Transverse colon (tissue), 4 donors: ENCODE measurements around the gene SF3B4. TPM values are rescaled to one million over a fixed set of nuclear protein-coding genes. Genes with fewer than 3 reads are reported as not detected.

Source experiments
- DNase-seq: peaks from one replicate; pipeline ENCODE4 v3.0.0-alpha.2; 2019
- H3K27ac ChIP-seq, 4 donors: fragments of 200-600 bp; sonication (generic); 2 replicates each; pipeline ENCODE4 v1.5.1; 2016 to 2018; ENCODE audit warnings: inconsistent platforms in 4 of 4
- H3K27me3 ChIP-seq: fragments of 200-600 bp; sonication (generic); 2 replicates; pipeline ENCODE4 v1.5.1; 2017; ENCODE audit warnings: inconsistent platforms
- H3K36me3 ChIP-seq, 4 donors: fragments of 200-600 bp; sonication (generic); 2 replicates each; pipeline ENCODE4 v1.5.1; 2017 to 2019; ENCODE audit warnings: inconsistent platforms in 4 of 4
- H3K4me1 ChIP-seq, 4 donors: fragments of 200-600 bp; sonication (generic); 2 replicates each; pipeline ENCODE4 v1.5.1; 2017 to 2020; ENCODE audit warnings: inconsistent platforms in 4 of 4
- H3K4me3 ChIP-seq, 4 donors: fragments of 200-600 bp; sonication (generic); 1 replicate in 1 of 4; 2 replicates in 3 of 4; pipeline versions ENCODE4 v1.5.1 to v1.6.1; 2017 to 2019; ENCODE audit warnings: inconsistent platforms in 4 of 4
- H3K9me3 ChIP-seq, 2 donors: fragments of 200-600 bp; sonication (generic); 2 replicates each; pipeline ENCODE4 v1.5.1; 2017 to 2019; ENCODE audit warnings: inconsistent platforms in 2 of 2
- EP300 ChIP-seq: sonication (generic); formaldehyde crosslinking; IDR thresholded peaks from one replicate; pipeline ENCODE4 v1.6.1; 2017; ENCODE audit warnings: antibody characterized with exemption, low read depth
- POLR2A ChIP-seq: fragments of 450-650 bp; IDR thresholded peaks from one replicate; pipeline ENCODE4 v1.6.1; 2016; ENCODE audit warnings: antibody characterized with exemption, mild to moderate bottlenecking, moderate library complexity
- POLR2AphosphoS5 ChIP-seq, 3 donors: sonication (generic); formaldehyde crosslinking; IDR thresholded peaks; one replicate each; pipeline ENCODE4 v1.6.1; 2016; ENCODE audit warnings: antibody characterized with exemption in 3 of 3
- WGBS, 2 donors: methylation state at CpG; one replicate each; pipeline ENCODE4 v1.1.5; 2018; ENCODE audit warnings: low coverage in 1 of 2; 5-methylcytosine and 5-hydroxymethylcytosine counted together
- in situ Hi-C, 4 donors: fragments of 200-750 bp; cut with MboI; loops; one replicate each; pipeline versions ENCODE4 v1.15.0 to v1.15.1; 2017; ENCODE audit warnings: low sequenced_read_pairs in 3 of 4, low pct_ligation_motif_present in 1 of 4, low pct_unique_long_range_greater_than_20kb in 1 of 4
- intact Hi-C: fragments of 100-400 bp; cut with DNase I; formaldehyde crosslinking; loops from one replicate; pipeline ENCODE4 v1.15.1; 2023; ENCODE audit warnings: low total_unique reads
- total RNA-seq, 4 donors: library from RNA; depleted of rRNA; stranded (reverse); fragments of >200 nt; gene quantifications; one replicate each; pipeline ENCODE4 v1.1.0, GENCODE V29; 2016
- TF ChIP-seq, protein P1 (sequence below), 5 experiments: fragments of 200-600 bp in 3 of 5; fragments of 450-650 bp in 2 of 5; sonication (generic) in 3 of 5; IDR thresholded peaks; 1 replicate in 2 of 5; 2 replicates in 3 of 5; pipeline ENCODE4 v1.5.1; 2016 to 2017; ENCODE audit warnings: antibody characterized with exemption in 5 of 5, inconsistent platforms in 3 of 5, mild to moderate bottlenecking in 2 of 5, moderate library complexity in 1 of 5

Gene SF3B4
- total RNA-seq, 4 donors from 2014 or later = 32.4 to 78.6 (median 46.2) TPM

DNA sequence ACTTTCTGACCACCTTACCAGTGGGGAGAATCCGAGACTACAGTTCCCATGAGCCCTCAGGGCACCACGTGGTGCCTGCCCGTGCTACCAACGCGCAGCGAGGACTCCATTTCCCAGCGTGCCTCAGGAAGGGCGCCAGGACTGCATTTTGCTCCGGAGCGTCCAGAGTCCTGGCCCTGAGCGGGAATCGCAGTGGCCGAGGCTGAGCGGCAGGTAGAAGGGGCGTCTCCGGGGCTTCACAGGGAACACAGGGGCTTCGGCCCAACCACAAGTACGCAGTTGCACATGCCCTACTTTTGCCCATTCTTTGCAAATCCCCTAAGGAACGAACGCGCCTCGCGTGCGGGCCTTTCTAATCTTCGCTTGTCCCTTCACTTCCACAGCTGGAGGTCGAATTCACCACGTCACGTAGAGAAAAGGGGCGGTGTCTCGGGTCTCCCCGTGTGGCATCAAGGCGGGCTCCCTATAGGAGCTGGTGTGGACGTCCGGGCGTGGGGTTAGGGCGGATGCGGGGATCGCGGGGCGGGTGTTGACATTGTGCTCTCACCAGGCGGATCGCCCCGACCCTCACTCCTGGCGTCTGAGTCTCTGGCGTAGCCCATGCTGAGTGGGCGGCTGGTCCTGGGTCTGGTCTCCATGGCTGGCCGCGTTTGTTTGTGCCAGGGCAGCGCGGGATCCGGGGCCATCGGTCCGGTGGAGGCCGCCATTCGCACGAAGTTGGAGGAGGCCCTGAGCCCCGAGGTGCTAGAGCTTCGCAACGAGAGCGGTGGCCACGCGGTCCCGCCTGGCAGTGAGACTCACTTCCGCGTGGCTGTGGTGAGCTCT, 27.9 kb downstream of the SF3B4 start, which contains the start of gene BOLA1:
TSS of gene BOLA1 (plus strand) at position 109 of the 825 bp plus-strand sequence. CDS start at position 601, 492 bp downstream.
- Histone ChIP-seq H3K9me3 (no peaks in the 10 kb centered on the region), H3K4me3 (peak within 1 kb of the TSS; percentile 42 to 73 (median 46)), H3K36me3 (no peaks in the 10 kb centered on the region), H3K27ac (peak within 1 kb of the TSS; percentile 87 to 91 (median 89)), H3K27me3 (no peaks in the 10 kb centered on the region), H3K4me1 (peaks cover 3 to 9% (median 7%) of the 10 kb centered on the region in 4 donors)
- DNase-seq = peak; percentile 94
- 12% methylated on average over 51 of the region's 65 CpGs; no CpG with 5 or more reads in 1 of the 2 donors for WGBS, 2 donors
- in situ Hi-C loops = no loop called here
- intact Hi-C loops = no loop called here
- TF ChIP-seq POLR2A (peak; percentile 84), POLR2AphosphoS5 (IDR thresholded peaks at IDR 0.05) (peak; percentile 95), EP300 (no peak)

DNA sequence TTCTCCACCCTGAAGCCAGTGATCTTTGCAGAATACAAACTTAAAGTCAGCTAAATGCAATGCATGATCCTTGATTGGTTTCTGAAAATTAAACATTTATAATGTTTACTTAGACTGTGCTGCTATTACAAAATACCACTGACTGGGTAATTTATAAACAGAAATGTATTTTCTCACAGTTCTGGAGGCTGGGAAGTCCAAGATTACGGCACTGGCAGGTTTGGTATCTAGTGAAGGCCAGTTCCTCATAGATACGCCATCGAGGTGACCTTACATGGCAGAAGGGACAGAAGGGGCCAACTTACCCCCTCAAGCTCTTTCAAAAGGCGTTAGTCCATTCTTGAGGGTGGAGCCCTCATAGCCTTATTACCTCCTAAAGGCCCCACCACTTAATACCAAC, 31.0 kb downstream of the SF3B4 start:
- no peak for DNase-seq
- WGBS, 2 donors = 83 to 94% methylated on average over 3 to 4 of the region's 4 CpGs
- H3K4me3 ChIP-seq = no peak overlapping the region
- intact Hi-C loops (no loop called here), in situ Hi-C loops (no loop called here)
- H3K36me3 ChIP-seq = no peaks in the 10 kb centered on the region
- H3K27ac ChIP-seq = no peak overlapping the region
- no peaks in the 10 kb centered on the region for H3K27me3 ChIP-seq
- H3K4me1 ChIP-seq = peaks cover 3 to 9% (median 7%) of the 10 kb centered on the region in 4 donors
- H3K9me3 ChIP-seq = no peaks in the 10 kb centered on the region
- TF ChIP-seq EP300 = no peak
- no peak for TF ChIP-seq POLR2A
- TF ChIP-seq POLR2AphosphoS5 (IDR thresholded peaks at IDR 0.05) = no peak
- TF ChIP-seq, protein P1, sequence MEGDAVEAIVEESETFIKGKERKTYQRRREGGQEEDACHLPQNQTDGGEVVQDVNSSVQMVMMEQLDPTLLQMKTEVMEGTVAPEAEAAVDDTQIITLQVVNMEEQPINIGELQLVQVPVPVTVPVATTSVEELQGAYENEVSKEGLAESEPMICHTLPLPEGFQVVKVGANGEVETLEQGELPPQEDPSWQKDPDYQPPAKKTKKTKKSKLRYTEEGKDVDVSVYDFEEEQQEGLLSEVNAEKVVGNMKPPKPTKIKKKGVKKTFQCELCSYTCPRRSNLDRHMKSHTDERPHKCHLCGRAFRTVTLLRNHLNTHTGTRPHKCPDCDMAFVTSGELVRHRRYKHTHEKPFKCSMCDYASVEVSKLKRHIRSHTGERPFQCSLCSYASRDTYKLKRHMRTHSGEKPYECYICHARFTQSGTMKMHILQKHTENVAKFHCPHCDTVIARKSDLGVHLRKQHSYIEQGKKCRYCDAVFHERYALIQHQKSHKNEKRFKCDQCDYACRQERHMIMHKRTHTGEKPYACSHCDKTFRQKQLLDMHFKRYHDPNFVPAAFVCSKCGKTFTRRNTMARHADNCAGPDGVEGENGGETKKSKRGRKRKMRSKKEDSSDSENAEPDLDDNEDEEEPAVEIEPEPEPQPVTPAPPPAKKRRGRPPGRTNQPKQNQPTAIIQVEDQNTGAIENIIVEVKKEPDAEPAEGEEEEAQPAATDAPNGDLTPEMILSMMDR (IDR thresholded peaks at IDR 0.05) = no peak

DNA sequence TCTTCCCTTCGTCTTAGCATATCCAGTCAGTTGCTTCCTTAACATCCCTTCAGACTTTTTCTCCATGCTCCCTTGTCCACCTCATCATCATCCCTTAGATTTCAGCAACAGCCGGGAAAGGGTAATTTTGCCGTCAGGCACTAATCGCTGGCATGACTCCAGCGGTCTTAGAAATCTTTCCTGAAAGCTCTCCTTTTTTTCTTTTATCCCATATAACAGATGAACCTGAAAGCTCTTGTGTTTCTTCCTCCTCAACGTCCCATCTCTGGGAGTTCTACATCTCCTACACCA, 38.7 kb downstream of the SF3B4 start:
- peak overlapping the region in 3 of 4 donors; percentile 41 to 61 (median 61) for H3K4me3 ChIP-seq
- H3K27me3 ChIP-seq = no peaks in the 10 kb centered on the region
- intact Hi-C loops (no loop called here), in situ Hi-C loops (no loop called here)
- no peak for TF ChIP-seq POLR2A
- no peak for TF ChIP-seq POLR2AphosphoS5 (IDR thresholded peaks at IDR 0.05)
- TF ChIP-seq, protein P1 (IDR thresholded peaks at IDR 0.05) = no peak
- H3K36me3 ChIP-seq = no peaks in the 10 kb centered on the region
- no peak for DNase-seq
- 36 to 46% methylated on average over 2 to 6 of the region's 6 CpGs for WGBS, 2 donors
- peak overlapping the region; percentile 97 to 100 (median 98) for H3K27ac ChIP-seq
- peaks cover 0 to 20% (median 13%) of the 10 kb centered on the region in 4 donors for H3K4me1 ChIP-seq
- H3K9me3 ChIP-seq = no peaks in the 10 kb centered on the region

DNA sequence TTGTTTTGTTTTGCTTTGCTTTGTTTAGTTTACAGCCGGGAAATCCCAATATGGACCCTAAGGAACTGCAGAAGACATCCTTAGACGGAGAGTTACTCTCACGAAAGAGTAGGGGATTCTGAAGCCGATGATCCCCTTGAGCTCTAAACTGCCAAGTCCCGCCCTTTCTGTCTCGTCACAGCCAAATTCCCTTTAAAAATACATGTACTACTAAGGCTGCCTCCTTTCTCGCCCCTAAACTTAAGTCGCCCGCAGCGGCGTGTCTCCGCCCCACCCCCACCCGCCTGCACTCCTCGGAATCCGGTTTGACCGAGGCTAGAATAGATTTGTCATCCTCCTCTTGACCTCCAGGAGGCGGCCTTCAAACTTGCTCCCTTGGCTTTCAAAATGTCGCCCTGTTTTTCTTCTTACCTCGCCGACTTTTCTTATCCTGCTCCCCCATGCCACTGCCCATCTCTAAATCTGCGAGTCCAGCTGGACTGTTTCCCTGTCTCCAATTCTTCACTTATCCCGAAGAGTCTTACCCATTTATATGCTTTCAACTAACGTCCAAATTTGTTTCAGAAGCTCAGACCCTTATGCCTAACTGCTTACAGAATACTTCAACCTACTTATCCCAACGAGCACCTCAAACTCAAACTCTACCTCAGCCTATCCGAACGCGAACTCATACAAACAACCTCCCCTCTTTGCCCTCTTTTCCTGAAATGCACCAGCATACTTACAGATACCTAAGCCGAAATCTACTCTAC, 39.2 kb downstream of the SF3B4 start:
- H3K4me3 ChIP-seq = peak overlapping the region; percentile 12 to 61 (median 51)
- intact Hi-C loops (no loop called here), in situ Hi-C loops (no loop called here)
- peaks cover 0 to 25% (median 13%) of the 10 kb centered on the region in 4 donors for H3K4me1 ChIP-seq
- peak; percentile 86 for DNase-seq
- WGBS, 2 donors = 8% methylated on average over 22 to 28 of the region's 28 CpGs
- H3K36me3 ChIP-seq = no peaks in the 10 kb centered on the region
- no peaks in the 10 kb centered on the region for H3K27me3 ChIP-seq
- peak overlapping the region; percentile 97 to 100 (median 98) for H3K27ac ChIP-seq
- TF ChIP-seq, protein P1 (IDR thresholded peaks at IDR 0.05) = peak; percentile 49 to 82 (median 63)
- no peak for TF ChIP-seq EP300
- no peaks in the 10 kb centered on the region for H3K9me3 ChIP-seq
